AG10803 (cell line): Measurements from ENCODE around the gene ZBTB12.

Source experiments
- DNase-seq: peaks from one replicate; pipeline ENCODE4 v3.0.0; 2010; ENCODE audit warnings: low read depth
- H3K4me3 ChIP-seq: 2 replicates; pipeline ENCODE4 v1.5.1; 2011; ENCODE audit warnings: mild to moderate bottlenecking, low read length, control low read depth
- CTCF ChIP-seq: conservative IDR thresholded peaks from 2 replicates; pipeline ENCODE4 v1.5.1; 2011; ENCODE audit warnings: mild to moderate bottlenecking, low read length, control low read depth, inconsistent platforms

Gene ZBTB12

GRCh38 chr6:31851485-31851832 lies 50.4 kb downstream of the ZBTB12 start:
- DNase-seq = no peak
- no peak overlapping the region for H3K4me3 ChIP-seq
- TF ChIP-seq CTCF = no peak

- no peak overlapping the region for H3K4me3 ChIP-seq
- no peak for TF ChIP-seq CTCF
- no peak for DNase-seq
Measured at GRCh38 chr6:31850765-31851484, 51.0 kb downstream of the ZBTB12 start.
